Mammary epithelial cell (primary cell): ENCODE results near the gene RALGPS1.

ENCODE experiments used
- CTCF ChIP-seq, 2 donors: IDR thresholded peaks in 1 of 2; conservative IDR thresholded peaks in 1 of 2; 2 replicates each; pipeline ENCODE4 v1.5.1; 2011 to 2012; ENCODE audit warnings: inconsistent platforms in 2 of 2, low read length in 2 of 2, mild to moderate bottlenecking in 2 of 2, control low read depth in 1 of 2, low read depth in 1 of 2; ENCODE audit not compliant: insufficient read depth in 1 of 2; ENCODE audit errors: extremely low read depth in 1 of 2
- EZH2 ChIP-seq: IDR thresholded peaks from 2 replicates; pipeline ENCODE4 v1.6.1; 2012; ENCODE audit warnings: low read length, inconsistent platforms, borderline replicate concordance

- TF ChIP-seq CTCF (conservative IDR thresholded peaks at IDR 0.05 in 1 of 2, IDR thresholded peaks at IDR 0.05 in 1 of 2; ENCODE audit: extremely low read depth in 1 of 2, insufficient read depth in 1 of 2, low read depth in 1 of 2, low read length in 2 of 2) (no peak), EZH2 (no peak)
These were observed 222.5 kb downstream of the RALGPS1 start for GRCh38 chr9:127136880-127137639.
